IMR-90 (cell line): ENCODE results near the gene SOX4. TPM values are rescaled to one million over a fixed set of nuclear protein-coding genes. Genes with fewer than 3 reads are reported as not detected.

Experiments
- ATAC-seq: fragments of 200-7000 bp; cut with Tn5 transposase; 2 replicates; pipeline ENCODE4 v1.9.1; 2020; ENCODE audit warnings: low read depth, mild to moderate bottlenecking, moderate library complexity
- BruUV-seq: library from RNA; stranded (reverse); fragments of 400-500 nt; replicated peaks from 2 replicates; lab custom pipeline; 2021; lab: Mats Ljungman, UMichigan
- CTCF ChIA-PET: fragments of 300-600 bp; formaldehyde crosslinking; extraction: SDS; loops from one replicate; lab custom pipeline; 2021; ENCODE audit warnings: antibody characterized with exemption; lab: Yijun Ruan, JAX
- POLR2A ChIA-PET: fragments of 300-600 bp; sonication (Branson Sonifier 250); formaldehyde crosslinking; loops from one replicate; lab custom pipeline; 2022; ENCODE audit warnings: antibody characterized with exemption; ENCODE audit not compliant: unreplicated experiment; lab: Charles Lee
- DNase-seq: peaks from one replicate; pipeline ENCODE4 v3.0.0; 2013
- H2AFZ ChIP-seq: replicated peaks from 2 replicates; pipeline ENCODE3; 2013; ENCODE audit warnings: low read length, mild to moderate bottlenecking; ENCODE audit not compliant: poor library complexity
- H2AK5ac ChIP-seq: 2 replicates; pipeline ENCODE4 v1.6.1; 2013; ENCODE audit warnings: low read depth, low read length, inconsistent platforms
- H2AK9ac ChIP-seq: replicated peaks from 2 replicates; pipeline ENCODE3; 2013; ENCODE audit warnings: mild to moderate bottlenecking, low read depth, low read length, moderate library complexity; ENCODE audit not compliant: poor library complexity
- H2BK120ac ChIP-seq: 2 replicates; pipeline ENCODE4 v1.6.1; 2013; ENCODE audit warnings: low read depth, low read length, inconsistent platforms
- H2BK15ac ChIP-seq: 3 replicates; pipeline ENCODE4 v1.6.1; 2013; ENCODE audit warnings: low read depth, low read length, inconsistent platforms
- H2BK20ac ChIP-seq: 2 replicates; pipeline ENCODE4 v1.6.1; 2013; ENCODE audit warnings: low read depth, mild to moderate bottlenecking, inconsistent platforms, low read length, moderate library complexity
- H2BK5ac ChIP-seq: 2 replicates; pipeline ENCODE4 v1.6.1; 2013; ENCODE audit warnings: mild to moderate bottlenecking, low read depth, low read length, inconsistent platforms; ENCODE audit not compliant: poor library complexity, severe bottlenecking
- H3K14ac ChIP-seq: replicated peaks from 2 replicates; pipeline ENCODE4 v1.6.1; 2013; ENCODE audit warnings: low read depth, low read length, inconsistent platforms
- H3K18ac ChIP-seq: 2 replicates; pipeline ENCODE4 v1.6.1; 2013; ENCODE audit warnings: low read depth, low read length, control low read depth
- H3K23ac ChIP-seq: 2 replicates; pipeline ENCODE4 v1.6.1; 2013; ENCODE audit warnings: low read depth, low read length, inconsistent platforms
- H3K27ac ChIP-seq: 2 replicates; pipeline ENCODE4 v1.5.1; 2013; ENCODE audit warnings: mild to moderate bottlenecking, control low read depth, low read length; ENCODE audit not compliant: insufficient read depth
- H3K27me3 ChIP-seq: 2 replicates; pipeline ENCODE4 v1.6.1; 2013; ENCODE audit warnings: low read length; ENCODE audit not compliant: control insufficient read depth, insufficient read depth
- H3K36me3 ChIP-seq: 2 replicates; pipeline ENCODE4 v1.6.1; 2013; ENCODE audit warnings: low read length, mixed read lengths; ENCODE audit not compliant: control insufficient read depth, insufficient read depth
- H3K4ac ChIP-seq: 2 replicates; pipeline ENCODE4 v1.6.1; 2013; ENCODE audit warnings: low read depth, low read length, inconsistent platforms
- H3K4me1 ChIP-seq: 2 replicates; pipeline ENCODE4 v1.6.1; 2013; ENCODE audit warnings: low read length, mixed read lengths; ENCODE audit not compliant: control insufficient read depth, insufficient read depth
- H3K4me2 ChIP-seq: 2 replicates; pipeline ENCODE4 v1.6.1; 2013; ENCODE audit warnings: low read depth, mild to moderate bottlenecking, control low read depth, low read length, moderate library complexity
- H3K4me3 ChIP-seq: 2 replicates; pipeline ENCODE4 v1.5.1; 2013; ENCODE audit warnings: low read depth, mild to moderate bottlenecking, control low read depth, low read length, moderate library complexity; ENCODE audit not compliant: insufficient read depth
- H3K56ac ChIP-seq: 2 replicates; pipeline ENCODE4 v1.6.1; 2013; ENCODE audit warnings: low read length, inconsistent platforms; ENCODE audit not compliant: insufficient read depth; ENCODE audit errors: extremely low read depth
- H3K79me1 ChIP-seq, 2 experiments: 2 replicates each; pipeline ENCODE4 v1.6.1; 2013; ENCODE audit warnings: low read length in 2 of 2, inconsistent platforms in 1 of 2, low read depth in 1 of 2
- H3K9ac ChIP-seq: 2 replicates; pipeline ENCODE4 v1.6.1; 2013; ENCODE audit warnings: low read depth, low read length, control low read depth
- H3K9me1 ChIP-seq: 2 replicates; pipeline ENCODE4 v1.6.1; 2013; ENCODE audit warnings: low read length, inconsistent platforms; ENCODE audit not compliant: insufficient read depth
- H3K9me3 ChIP-seq: 2 replicates; pipeline ENCODE4 v1.6.1; 2013; ENCODE audit warnings: low read length; ENCODE audit not compliant: control insufficient read depth, insufficient read depth
- H4K20me1 ChIP-seq: 2 replicates; pipeline ENCODE4 v1.6.1; 2013; ENCODE audit warnings: low read length, inconsistent platforms; ENCODE audit not compliant: insufficient read depth
- H4K5ac ChIP-seq: 2 replicates; pipeline ENCODE4 v1.6.1; 2013; ENCODE audit warnings: mild to moderate bottlenecking, low read depth, low read length, control low read depth
- H4K8ac ChIP-seq, 2 experiments: 2 replicates each; pipeline ENCODE4 v1.6.1; 2013; ENCODE audit warnings: low read depth in 2 of 2, low read length in 2 of 2, control low read depth in 1 of 2, inconsistent platforms in 1 of 2
- H4K91ac ChIP-seq: 2 replicates; pipeline ENCODE4 v1.6.1; 2013; ENCODE audit warnings: low read depth, low read length, inconsistent platforms; ENCODE audit not compliant: insufficient read depth
- BHLHE40 ChIP-seq: fragments of 150-350 bp; IDR thresholded peaks from 2 replicates; pipeline ENCODE4 v1.6.1; 2016; ENCODE audit warnings: mild to moderate bottlenecking, low read depth, low read length
- CEBPB ChIP-seq: IDR thresholded peaks from 2 replicates; pipeline ENCODE4 v1.6.1; 2012; ENCODE audit warnings: low read depth, low read length, improper control_type of control experiment
- CHD1 ChIP-seq: IDR thresholded peaks from 2 replicates; pipeline ENCODE4 v1.6.1; 2012; ENCODE audit warnings: low read depth, low read length, improper control_type of control experiment
- FOS ChIP-seq: fragments of 150-350 bp; IDR thresholded peaks from 2 replicates; pipeline ENCODE4 v1.6.1; 2016; ENCODE audit warnings: low read depth, low read length
- MAFK ChIP-seq: IDR thresholded peaks from 2 replicates; pipeline ENCODE4 v1.6.1; 2012; ENCODE audit warnings: low read depth, low read length, improper control_type of control experiment
- MAZ ChIP-seq: IDR thresholded peaks from 2 replicates; pipeline ENCODE4 v1.6.1; 2012; ENCODE audit warnings: low read depth, mild to moderate bottlenecking, low read length, improper control_type of control experiment, moderate library complexity, borderline replicate concordance
- MXI1 ChIP-seq: IDR thresholded peaks from 2 replicates; pipeline ENCODE4 v1.6.1; 2012; ENCODE audit warnings: low read depth, mild to moderate bottlenecking, low read length, moderate library complexity, borderline replicate concordance
- NFE2L2 ChIP-seq: fragments of 150-350 bp; IDR thresholded peaks from 2 replicates; pipeline ENCODE4 v1.6.1; 2016; ENCODE audit warnings: low read depth, mild to moderate bottlenecking, low read length
- SMC3 ChIP-seq: fragments of 150-350 bp; IDR thresholded peaks from 2 replicates; pipeline ENCODE4 v1.6.1; 2016; ENCODE audit warnings: low read depth, mild to moderate bottlenecking, antibody characterized with exemption, low read length, moderate library complexity
- WGBS, 2 experiments: methylation state at CpG; one replicate each; pipeline versions ENCODE4 v1.1.5 to v1.1.7; 2013; ENCODE audit warnings: missing lambda C conversion rate in 2 of 2; ENCODE audit not compliant: insufficient read length in 1 of 2; ENCODE audit errors: extremely low coverage in 2 of 2; 5-methylcytosine and 5-hydroxymethylcytosine counted together
- dilution Hi-C: fragments of 300-500 bp; cut with HindIII; formaldehyde crosslinking; loops from one replicate; pipeline ENCODE4 v1.14.3; 2018; ENCODE audit warnings: low sequenced_read_pairs; ENCODE audit not compliant: unreplicated experiment
- in situ Hi-C: fragments of 300-500 bp; cut with MboI; formaldehyde crosslinking; loops from 3 replicates; pipeline ENCODE4 v1.14.3; 2019; ENCODE audit warnings: low sequenced_read_pairs, inconsistent platforms, mixed read lengths
- intact Hi-C: fragments of 100-400 bp; cut with micrococcal nuclease; formaldehyde crosslinking; loops from 2 replicates; pipeline ENCODE4 v1.10.0; 2022
- polyA plus RNA-seq, 3 experiments: library from polyadenylated mRNA; depleted of rRNA; stranded (reverse); fragments of >200 nt; gene quantifications; 2 replicates each; pipeline ENCODE4 v1.2.3, GENCODE V29; 2012; ENCODE audit warnings: low replicate concordance in 1 of 3
- total RNA-seq: library from RNA; depleted of rRNA; stranded (reverse); fragments of >200 nt; gene quantifications from 2 replicates; pipeline ENCODE4 v1.2.3, GENCODE V29; 2012
- TF ChIP-seq, protein P1 (sequence below): fragments of 150-350 bp; IDR thresholded peaks from 2 replicates; pipeline ENCODE4 v1.6.1; 2017; ENCODE audit warnings: mild to moderate bottlenecking, antibody characterized with exemption, low read length, low read depth
- TF ChIP-seq, protein P2 (sequence below): conservative IDR thresholded peaks from 2 replicates; pipeline ENCODE4 v1.5.1; 2012; ENCODE audit warnings: mild to moderate bottlenecking, low read depth, low read length, improper control_type of control experiment
- TF ChIP-seq, protein P3 (sequence below): fragments of 150-350 bp; IDR thresholded peaks from 2 replicates; pipeline ENCODE4 v1.6.1; 2016; ENCODE audit warnings: low read depth, mild to moderate bottlenecking, low read length, moderate library complexity, borderline replicate concordance

The SOX4 gene
- total and polyA plus RNA-seq, 2 of the 4 experiments (the other 2 are of a cell fraction) = 4.7 to 4.8 TPM

DNA sequence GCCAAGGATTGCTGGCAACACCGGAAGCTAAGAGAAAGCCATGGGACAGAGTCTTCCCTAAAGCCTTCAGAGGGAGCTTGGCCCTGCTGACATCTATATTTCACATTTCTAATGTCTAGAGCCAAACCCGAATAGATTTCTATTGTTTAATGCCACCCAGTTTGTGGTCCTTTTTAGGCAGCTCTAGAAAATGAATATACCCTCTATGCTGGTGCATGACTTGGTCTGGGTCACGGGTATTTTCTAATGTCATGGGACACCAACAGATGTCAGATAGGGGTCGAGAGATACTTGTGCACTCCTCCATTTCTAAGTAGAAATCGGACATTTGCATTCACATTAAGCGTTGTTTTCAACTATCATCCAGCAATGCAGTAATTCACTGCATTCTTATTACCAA lies 37.0 kb upstream of the SOX4 start:
- H3K27me3 ChIP-seq = no peaks in the 10 kb centered on the region
- TF ChIP-seq CHD1 (no peak), SMC3 (no peak), FOS (no peak), MAFK (no peak), NFE2L2 (no peak), BHLHE40 (no peak), MAZ (no peak), MXI1 (no peak), CEBPB (no peak)
- TF ChIP-seq, protein P1, sequence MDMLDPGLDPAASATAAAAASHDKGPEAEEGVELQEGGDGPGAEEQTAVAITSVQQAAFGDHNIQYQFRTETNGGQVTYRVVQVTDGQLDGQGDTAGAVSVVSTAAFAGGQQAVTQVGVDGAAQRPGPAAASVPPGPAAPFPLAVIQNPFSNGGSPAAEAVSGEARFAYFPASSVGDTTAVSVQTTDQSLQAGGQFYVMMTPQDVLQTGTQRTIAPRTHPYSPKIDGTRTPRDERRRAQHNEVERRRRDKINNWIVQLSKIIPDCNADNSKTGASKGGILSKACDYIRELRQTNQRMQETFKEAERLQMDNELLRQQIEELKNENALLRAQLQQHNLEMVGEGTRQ = no peak
- TF ChIP-seq, protein P2, sequence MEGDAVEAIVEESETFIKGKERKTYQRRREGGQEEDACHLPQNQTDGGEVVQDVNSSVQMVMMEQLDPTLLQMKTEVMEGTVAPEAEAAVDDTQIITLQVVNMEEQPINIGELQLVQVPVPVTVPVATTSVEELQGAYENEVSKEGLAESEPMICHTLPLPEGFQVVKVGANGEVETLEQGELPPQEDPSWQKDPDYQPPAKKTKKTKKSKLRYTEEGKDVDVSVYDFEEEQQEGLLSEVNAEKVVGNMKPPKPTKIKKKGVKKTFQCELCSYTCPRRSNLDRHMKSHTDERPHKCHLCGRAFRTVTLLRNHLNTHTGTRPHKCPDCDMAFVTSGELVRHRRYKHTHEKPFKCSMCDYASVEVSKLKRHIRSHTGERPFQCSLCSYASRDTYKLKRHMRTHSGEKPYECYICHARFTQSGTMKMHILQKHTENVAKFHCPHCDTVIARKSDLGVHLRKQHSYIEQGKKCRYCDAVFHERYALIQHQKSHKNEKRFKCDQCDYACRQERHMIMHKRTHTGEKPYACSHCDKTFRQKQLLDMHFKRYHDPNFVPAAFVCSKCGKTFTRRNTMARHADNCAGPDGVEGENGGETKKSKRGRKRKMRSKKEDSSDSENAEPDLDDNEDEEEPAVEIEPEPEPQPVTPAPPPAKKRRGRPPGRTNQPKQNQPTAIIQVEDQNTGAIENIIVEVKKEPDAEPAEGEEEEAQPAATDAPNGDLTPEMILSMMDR = no peak
- TF ChIP-seq, protein P3, sequence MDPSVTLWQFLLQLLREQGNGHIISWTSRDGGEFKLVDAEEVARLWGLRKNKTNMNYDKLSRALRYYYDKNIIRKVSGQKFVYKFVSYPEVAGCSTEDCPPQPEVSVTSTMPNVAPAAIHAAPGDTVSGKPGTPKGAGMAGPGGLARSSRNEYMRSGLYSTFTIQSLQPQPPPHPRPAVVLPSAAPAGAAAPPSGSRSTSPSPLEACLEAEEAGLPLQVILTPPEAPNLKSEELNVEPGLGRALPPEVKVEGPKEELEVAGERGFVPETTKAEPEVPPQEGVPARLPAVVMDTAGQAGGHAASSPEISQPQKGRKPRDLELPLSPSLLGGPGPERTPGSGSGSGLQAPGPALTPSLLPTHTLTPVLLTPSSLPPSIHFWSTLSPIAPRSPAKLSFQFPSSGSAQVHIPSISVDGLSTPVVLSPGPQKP = no peak
- in situ Hi-C loops (no loop called here), intact Hi-C loops (no loop called here), dilution Hi-C loops (no loop called here)
- no peaks in the 10 kb centered on the region for H3K36me3 ChIP-seq
- H3K4me1 ChIP-seq = no peaks in the 10 kb centered on the region
- POLR2A ChIA-PET = no interaction called here
- H3K18ac ChIP-seq = no peak overlapping the region
- CTCF ChIA-PET = no interaction called here
- no peak overlapping the region for H2BK5ac ChIP-seq
- H4K20me1 ChIP-seq = no peaks in the 10 kb centered on the region
- no peak overlapping the region for H4K8ac ChIP-seq
- H3K14ac ChIP-seq = no peak overlapping the region
- BruUV-seq = no TSS peak
- H3K4ac ChIP-seq = no peak overlapping the region
- H3K4me3 ChIP-seq = no peak overlapping the region
- H3K79me1 ChIP-seq = no peaks in the 10 kb centered on the region
- 40% methylated on average over 1 of the region's 6 CpGs; no CpG with 5 or more reads in 1 of the 2 experiments for WGBS, 2 experiments
- no peaks in the 10 kb centered on the region for H3K9me3 ChIP-seq
- ATAC-seq (no peak), DNase-seq (no peak)
- H4K5ac ChIP-seq = no peak overlapping the region
- H3K9me1 ChIP-seq = no peaks in the 10 kb centered on the region
- H2BK15ac ChIP-seq = no peak overlapping the region
- H4K91ac ChIP-seq = no peak overlapping the region
- no peak overlapping the region for H2AK5ac ChIP-seq
- H2BK120ac ChIP-seq = no peak overlapping the region
- H2AFZ ChIP-seq = no peak overlapping the region
- no peak overlapping the region for H3K4me2 ChIP-seq
- H3K23ac ChIP-seq = no peak overlapping the region
- no peak overlapping the region for H3K27ac ChIP-seq
- H2AK9ac ChIP-seq = no peak overlapping the region
- H3K56ac ChIP-seq = no peak overlapping the region
- H2BK20ac ChIP-seq = no peak overlapping the region
- H3K9ac ChIP-seq = no peak overlapping the region
